GM19324 (cell line): Measurements from ENCODE around the gene MYO7A.

Source experiments
- ATAC-seq: cut with Tn5 transposase; IDR thresholded peaks from one replicate; pipeline ENCODE4 v1.9.1; 2021; ENCODE audit warnings: mild to moderate bottlenecking, moderate library complexity; ENCODE audit not compliant: unreplicated experiment, low FRiP score

Gene MYO7A

DNA sequence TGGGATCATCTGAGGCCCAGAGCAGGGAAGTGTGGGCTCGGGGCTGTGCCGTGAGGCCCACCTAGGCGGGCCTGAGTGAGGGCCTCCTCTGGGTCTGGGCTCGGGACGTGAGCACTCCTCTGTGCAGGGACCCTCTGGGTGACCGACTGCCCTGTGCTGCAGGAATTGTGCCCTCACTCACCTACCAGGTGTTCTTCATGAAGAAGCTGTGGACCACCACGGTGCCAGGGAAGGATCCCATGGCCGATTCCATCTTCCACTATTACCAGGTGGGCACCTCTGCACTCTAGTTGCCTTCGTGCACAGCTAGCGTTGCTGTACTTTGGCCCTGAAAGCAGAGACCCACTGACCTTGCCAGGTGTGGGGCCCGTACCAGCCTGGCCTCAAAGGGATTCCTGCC, 80.5 kb downstream of the MYO7A start:
- no peak for ATAC-seq

DNA sequence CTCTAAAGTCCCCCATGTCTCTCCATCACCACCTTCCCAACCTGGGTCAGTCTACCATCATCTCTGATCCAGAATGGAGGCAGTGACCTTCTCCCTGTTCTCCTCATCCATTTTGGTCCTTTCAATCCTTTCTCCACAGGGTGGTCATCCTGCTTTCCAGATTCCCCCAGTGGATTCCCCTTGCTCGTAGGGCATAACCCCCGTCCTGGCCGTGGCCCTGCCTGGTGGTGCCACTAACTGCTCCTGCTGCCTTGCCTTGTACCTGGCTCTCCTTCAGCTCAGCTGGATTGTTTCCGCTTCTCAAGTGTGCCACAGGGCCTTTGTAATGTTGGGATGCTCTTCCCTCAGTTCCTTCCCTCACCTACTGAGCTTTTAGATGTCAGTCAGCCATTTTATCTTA, 81.6 kb downstream of the MYO7A start:
- no peak for ATAC-seq

DNA sequence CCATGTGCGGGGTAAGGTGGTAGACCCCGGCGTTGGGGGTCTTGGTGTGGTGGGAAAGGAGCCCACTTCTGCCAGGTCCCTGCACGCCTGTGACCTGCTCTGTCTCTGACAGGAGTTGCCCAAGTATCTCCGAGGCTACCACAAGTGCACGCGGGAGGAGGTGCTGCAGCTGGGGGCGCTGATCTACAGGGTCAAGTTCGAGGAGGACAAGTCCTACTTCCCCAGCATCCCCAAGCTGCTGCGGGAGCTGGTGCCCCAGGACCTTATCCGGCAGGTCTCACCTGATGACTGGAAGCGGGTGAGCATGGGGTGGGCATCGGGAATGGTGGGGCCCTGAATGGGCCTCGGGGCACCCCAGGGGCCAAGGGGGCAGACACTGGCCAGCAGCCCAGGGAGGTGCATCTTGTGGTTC, 83.0 kb downstream of the MYO7A start:
- ATAC-seq: no peak

GRCh38 chr11:77211594-77212251, 83.7 kb downstream of the MYO7A start:
- no peak for ATAC-seq

DNA sequence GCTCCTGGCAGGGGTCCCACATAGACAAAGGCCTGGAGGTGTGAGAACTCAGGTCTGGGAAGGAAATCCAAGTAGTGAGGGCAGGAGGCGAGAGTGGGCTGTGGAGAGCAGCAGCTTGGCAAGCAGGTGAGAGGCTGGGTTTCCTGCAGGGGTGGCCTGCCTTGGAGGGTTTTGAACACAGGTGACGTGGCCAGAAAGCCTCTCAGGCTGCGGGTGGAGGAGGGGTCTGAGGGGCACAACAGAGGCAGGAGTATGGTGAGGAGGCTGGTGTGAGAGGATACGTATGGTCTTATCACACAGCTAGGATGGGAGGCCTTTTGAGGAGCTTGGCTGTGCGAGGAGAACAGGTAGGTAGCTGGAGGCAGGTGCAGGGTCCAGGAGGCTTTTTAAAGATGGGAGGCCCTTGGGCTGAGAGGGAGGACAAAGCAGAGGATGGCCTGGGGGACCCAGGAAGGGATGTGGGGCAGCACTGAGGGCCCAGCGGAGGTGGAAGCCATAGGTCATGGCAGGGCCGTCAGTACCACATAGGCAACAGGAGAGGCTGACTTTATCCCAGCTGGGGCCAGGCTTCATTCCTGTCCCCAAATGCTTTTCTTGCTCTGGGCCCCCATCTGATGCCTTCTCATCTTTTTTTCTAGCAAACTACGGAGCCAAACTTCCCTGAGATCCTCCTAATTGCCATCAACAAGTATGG, 84.4 kb downstream of the MYO7A start:
- no peak for ATAC-seq

DNA sequence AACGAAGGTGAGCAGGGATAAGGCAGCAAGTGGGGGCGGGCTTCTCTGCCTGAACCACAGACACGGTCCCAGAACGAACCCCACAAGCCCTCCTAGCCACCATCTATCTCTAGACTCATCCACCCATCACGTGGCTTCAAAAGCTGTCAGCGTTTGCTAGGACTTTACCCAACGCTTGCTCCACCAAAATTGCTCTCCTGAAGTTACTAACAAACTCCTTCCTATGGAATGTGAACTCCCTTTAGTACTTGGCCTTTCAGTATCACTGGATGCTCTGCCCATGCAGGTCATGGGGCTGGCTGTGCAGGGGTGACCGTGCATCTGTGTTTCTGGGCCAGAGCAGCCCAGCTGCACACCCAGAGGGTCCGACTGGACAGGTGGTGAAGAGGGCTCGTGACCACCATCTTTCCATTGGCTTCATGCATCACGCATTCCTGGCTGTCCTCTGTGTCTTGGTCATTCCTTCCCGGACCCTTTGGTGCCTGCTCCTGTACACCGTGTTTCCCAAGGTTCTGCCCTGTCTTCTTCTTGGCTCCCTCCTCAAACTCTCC, 85.1 kb downstream of the MYO7A start:
- ATAC-seq: no peak

DNA sequence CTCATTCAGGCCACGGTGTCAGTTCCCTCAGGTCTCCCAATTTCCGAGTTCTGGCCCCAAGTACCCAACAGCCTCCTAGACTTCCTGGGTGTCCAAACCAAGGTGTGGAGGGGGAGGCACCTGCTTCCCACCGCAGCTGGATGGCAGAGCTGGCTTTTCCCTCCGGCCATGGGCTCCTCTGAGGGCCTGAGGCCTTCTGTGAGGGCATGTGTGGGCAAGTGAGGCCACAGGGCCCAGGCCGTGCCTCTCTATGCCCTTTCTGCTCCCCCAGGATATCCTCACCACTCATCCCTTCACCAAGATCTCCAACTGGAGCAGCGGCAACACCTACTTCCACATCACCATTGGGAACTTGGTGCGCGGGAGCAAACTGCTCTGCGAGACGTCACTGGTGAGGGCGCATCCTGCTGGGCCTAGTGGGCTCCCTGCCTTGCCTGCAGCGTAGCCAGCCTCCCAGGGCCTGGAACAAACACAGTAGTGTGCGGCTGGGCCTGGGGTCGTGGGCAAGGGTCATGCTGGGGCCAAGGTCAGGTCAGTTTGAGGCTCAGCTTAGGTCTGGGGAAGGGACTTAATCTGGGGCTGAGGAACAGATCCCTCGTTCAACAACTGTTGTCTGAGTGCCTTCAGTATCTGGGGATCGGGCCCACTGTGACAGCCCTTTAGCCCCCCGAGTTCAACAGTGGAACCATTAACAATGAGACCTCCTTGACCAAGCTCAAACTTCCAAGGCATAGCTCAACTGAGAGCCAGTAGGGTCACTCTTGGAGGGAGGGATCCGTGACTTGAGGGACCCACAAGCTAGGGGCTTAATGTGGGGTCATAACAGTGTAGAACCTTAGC, 85.8 kb downstream of the MYO7A start:
- ATAC-seq: no peak

GRCh38 chr11:77214557-77214956, 86.5 kb downstream of the MYO7A start:
- no peak for ATAC-seq

- no peak for ATAC-seq
These were observed 87.1 kb downstream of the MYO7A start for GRCh38 chr11:77215106-77215505.

GRCh38 chr11:77217156-77217555, 89.1 kb downstream of the MYO7A start:
- ATAC-seq: no peak

DNA sequence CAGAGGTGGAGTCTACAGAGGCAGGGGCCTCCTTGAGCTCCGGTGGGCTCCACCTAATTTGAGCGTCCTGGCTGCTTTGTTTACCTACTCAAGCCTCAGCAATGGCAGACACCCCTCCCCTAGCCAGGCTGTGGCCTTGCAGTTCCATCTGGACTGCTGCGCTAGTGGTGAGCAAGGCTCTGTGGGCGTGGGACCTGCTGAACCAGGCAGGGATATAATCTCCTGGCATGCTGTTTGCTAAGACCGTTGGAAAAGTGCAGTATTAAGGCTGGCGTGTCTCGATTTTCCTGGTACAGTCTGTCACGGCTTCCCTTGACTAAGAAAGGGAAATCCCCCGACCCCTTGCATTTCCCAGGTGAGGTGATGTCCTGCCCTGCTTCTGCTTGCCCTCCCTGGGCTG, 95.8 kb downstream of the MYO7A start:
- ATAC-seq: no peak

DNA sequence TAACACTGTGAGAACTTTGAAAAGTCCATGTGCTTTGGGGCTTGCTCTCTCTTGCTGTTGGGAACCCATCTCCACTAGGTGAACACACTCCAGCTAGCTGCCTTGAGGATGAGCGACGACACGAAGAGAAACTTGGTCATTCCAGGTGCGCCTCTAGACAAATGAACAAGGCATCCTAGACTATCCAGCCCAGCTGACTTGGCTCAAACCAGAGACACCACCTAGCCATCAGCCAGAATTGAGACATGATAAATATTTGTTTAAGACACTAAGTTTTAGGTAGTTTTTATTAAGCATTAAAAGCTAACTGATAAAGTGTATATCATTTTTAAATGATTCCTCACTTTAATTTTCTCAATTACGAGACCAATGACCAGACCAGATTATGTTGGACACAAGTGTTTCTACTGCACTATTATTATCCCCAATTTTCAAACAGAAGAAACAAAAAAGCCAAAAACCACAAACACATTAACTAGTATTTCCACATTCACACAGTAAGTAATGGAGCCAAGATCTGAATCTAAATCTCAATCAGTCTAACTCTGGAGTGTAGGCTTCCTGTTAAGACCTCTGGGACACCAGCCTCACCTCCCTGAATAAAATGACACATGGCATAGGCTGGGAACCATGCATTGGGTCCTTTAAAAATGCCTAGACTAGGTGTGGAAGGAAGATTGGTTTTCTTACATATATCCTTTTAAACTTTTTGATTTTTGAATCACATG, 103.0 kb downstream of the MYO7A start:
- no peak for ATAC-seq

DNA sequence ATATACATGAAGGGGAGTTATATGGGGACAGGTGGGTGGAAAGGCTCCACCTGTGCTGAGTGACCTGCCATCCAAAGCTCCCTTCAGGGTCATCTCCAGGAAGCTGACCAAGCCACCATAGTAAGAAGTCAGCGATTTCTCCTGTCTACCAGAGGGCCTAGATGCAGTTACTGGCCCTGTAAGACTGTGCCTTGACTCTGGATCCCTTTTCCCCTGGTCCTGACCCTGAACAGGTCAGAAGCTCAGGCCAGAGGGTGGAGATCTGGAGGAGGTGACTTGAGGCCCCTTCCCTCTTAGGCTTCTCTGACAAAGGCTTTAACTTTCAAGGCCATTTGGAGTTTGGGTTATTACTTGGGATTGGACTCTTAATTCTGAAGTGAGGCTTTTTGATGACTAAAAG, 103.8 kb downstream of the MYO7A start:
- ATAC-seq: no peak

DNA sequence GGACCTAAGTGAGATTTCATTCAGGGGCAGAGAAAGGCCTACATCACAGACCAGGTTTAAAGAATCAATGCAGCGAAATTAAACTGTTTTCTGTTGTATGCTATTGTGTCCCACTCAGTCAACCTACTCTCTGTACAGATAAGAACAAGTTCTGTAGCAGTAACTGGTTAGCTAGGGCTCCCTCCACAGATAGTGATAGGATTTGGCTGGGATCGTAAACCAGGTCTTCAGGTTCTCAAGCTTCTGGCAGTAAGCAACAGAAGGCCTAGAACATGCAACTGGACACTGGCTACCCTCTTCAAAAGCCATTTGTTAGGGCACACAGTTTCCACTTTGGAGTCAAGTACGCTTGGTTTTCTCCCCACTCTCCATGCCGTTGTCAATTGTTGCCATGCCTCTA, 104.2 kb downstream of the MYO7A start:
- no peak for ATAC-seq

DNA sequence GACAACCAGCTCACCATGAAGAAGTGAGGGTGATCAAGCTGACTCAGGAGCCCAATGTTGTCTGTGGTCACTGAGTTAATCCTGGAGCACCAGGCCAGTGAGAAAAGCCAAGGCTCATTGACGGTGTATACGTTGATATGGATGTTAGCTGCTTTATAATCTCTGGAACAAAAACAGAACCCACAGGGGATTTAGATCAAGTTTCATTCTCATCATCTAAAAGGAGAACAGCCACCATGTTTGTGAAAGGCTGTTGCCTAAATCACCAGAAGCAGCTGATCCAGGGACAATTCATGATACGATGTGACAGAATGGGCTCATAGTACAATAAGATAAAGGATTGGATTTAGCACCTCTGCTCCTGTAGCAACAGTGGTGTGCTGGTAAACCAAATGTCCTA, 105.0 kb downstream of the MYO7A start:
- no peak for ATAC-seq

DNA sequence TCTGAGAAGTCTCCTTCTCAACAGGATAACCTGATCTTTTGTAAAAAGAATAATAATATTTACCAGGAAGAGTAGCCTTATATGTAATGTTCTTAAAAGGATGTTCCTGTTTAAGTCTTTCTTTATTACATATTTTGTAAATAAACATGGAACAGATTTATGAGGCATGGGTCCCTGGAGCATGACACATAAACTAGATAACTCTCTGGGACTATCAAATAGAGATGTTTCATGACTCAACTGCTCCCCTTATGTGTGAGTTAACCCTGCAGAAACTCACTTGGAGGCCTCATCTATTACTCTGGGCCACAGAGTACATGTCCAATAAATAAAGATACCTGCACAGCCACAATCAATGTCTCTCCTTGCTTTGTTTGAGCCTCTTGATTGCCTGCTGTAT, 108.9 kb downstream of the MYO7A start:
- no peak for ATAC-seq

- ATAC-seq: no peak
These were observed 116.4 kb downstream of the MYO7A start for GRCh38 chr11:77244277-77245027.

GRCh38 chr11:77249427-77249826, 121.4 kb downstream of the MYO7A start:
- ATAC-seq: no peak

GRCh38 chr11:77250881-77251640, 123.0 kb downstream of the MYO7A start:
- no peak for ATAC-seq
